Stimulated activated naive CD4-positive, alpha-beta T cell (primary cell): ENCODE measurements around the gene WDR47.
"Not testable (repeated sequence)": the region's sequence is repeated elsewhere in the genome, so short reads cannot be mapped to it uniquely, and the experiment has no call there.

Source experiments
- DNase-seq, 6 experiments: peaks; one replicate each; lab custom pipeline; 2025; lab: John Stamatoyannopoulos, UW

The WDR47 gene

DNA sequence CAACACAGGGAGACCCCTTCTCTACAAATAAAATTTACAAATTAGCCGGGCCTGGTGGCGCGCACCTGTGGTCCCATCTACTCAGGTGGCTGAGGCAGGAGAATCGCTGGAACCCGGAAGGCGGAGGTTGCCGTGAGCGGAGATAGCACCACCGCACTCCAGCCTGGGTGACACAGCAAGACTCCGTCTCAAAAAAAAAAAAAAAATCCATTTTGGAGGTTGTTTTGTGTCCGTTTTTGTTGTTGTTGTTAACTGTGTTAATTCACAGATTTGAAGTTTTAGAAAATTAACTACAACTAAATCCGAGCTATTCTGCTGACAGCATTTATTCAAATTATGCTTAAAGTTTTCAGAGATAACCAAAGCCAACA lies 79.2 kb downstream of the WDR47 start:
- peak in 4 of 6 experiments; percentile 4 to 54 (median 13) for DNase-seq

DNA sequence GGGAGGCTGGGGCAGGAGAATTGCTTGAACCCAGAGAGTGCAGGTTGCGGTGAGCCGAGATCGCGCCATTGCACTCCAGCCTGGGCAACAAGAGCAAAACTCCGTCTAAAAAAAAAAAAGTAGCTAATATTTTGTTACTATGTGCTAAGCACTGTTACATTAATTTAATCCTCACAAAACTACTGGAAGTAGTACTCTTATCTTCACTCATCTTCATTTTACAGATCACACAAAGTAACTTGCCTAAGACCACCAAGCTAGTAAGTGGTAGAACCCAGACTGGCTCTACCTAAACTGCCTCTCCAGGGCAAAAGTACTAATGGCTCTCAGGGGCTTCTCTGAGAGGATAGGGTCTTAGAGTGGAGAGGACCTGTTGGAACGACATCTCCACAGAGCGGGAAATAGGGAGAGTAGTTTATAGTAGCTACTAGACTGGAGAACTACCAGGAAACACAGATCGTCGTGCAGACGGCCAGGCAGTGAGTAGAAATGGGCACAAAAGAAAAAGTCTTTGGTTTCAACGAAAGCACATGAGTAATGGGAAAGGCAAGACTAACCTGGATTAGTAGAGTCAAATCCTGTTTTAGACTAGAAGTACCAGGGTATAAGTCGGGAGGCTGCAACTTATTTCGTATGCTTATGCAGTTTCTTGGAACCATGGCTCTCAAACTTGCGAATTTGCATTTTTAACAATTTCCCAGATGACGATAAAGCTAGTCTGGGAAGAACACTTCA lies 80.0 kb downstream of the WDR47 start:
- DNase-seq = no peak

DNA sequence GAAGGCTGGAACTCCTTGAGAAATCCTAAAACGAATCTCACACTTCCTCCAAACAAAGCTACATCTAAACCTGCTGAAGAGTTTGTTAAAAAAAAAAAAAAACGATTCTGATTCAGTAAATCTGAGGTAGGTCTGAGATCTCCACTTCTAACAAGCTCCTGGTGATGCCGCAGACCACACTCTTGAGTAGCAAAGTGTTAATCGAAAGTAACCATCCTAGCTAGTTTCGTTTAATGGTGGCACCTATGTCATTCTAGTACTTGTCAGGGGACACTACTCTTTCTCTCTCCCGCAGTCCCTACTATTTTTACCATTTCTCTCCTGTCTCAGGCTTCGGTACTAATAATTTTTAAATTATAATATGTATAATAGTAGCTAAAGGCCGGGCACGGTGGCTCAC lies 80.7 kb downstream of the WDR47 start:
- DNase-seq = no peak

DNA sequence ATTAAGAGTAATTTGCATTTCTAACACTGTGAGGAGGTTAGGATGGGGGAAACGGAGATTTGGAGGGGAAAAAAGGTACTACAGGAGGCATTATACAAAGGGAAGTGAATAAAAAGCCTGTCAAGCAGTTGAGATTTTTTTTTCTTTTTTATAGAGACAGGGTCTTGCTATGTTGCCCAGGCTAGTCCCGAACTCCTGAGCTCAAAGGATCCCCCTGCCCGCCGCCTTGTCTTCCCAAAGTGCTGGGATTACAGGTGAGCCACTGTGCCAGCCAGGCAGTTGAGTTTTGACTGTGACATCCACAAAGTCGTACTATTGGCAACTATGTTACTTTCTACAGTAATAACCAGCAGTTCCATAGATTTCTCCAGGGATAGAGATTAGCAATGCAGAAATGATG lies 81.2 kb downstream of the WDR47 start:
- no peak for DNase-seq

DNA sequence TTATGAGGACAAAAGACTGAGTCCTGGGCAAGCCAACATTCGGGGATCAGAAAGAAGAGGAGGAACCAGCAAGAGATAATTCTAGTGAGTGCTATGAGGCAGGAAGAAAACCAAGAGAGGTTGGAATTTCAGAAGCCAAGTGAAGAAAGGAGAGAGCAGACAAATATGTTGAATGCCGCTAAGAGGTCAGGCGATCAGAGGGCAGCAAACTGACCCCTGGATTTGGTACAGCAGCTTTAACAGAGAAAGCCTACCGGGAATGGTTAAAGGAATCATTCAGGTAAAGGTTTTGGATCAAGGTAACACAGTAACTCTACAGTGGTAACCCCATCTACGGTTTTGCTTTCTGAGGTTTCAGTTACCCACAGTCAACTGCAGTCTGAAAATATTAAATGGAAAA lies 84.0 kb downstream of the WDR47 start:
- no peak for DNase-seq

DNA sequence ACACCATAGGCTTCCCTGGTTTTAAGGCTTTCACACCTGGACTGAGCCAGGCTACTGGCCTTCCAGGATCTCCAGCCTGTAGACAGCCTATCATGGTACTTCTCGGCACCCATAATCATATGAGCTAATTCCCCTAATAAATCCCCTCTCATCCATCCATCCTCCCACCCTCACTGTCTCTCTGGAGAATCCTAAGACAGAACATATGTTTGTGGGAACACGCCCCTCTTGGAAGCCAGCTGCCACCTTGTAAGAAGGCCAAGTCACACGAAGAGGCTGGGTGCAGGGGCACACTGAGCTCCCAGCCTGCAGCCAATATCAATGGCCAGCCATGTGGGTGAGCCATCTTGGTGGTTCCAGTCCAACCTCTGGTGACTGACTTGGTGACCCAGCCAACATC lies 86.0 kb downstream of the WDR47 start:
- no peak for DNase-seq

DNA sequence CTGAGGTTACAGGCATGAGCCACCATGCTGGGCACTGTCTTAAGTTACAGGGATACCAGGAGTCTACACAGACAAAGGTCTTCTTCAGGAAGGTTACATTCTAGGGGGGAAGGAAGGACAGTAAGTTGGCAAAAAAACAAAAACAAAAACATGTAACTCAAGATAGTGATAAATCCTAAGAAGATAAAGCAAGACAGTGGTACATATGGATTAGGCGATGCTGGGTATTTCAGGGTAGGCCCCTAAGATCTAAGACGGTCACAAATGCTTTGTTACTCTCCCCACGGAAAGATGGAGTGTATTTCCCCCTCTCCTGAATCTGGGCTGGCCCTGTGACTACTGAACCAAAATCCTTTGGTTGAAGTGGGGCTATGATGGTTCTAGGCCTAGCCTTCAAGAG lies 86.8 kb downstream of the WDR47 start:
- DNase-seq = no peak

DNA sequence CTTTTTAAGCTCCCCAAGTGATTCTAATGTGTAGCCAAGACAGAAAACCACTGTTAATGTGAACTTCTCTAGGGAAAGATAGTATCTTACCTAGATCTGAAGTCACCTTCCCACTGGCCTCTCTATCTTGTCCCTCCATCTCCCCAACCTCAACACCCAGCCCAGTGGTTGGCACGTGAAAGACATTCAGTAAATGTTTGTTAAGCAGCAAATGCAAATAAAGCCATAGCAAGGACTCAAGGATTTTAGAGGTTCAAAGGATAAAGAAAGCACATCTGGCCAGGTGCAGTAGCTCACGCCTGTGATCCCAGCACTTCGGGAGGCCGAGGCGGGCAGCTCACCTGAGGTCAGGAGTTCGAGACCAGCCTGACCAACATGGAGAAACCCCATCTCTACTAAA lies 88.5 kb downstream of the WDR47 start:
- no peak for DNase-seq

DNA sequence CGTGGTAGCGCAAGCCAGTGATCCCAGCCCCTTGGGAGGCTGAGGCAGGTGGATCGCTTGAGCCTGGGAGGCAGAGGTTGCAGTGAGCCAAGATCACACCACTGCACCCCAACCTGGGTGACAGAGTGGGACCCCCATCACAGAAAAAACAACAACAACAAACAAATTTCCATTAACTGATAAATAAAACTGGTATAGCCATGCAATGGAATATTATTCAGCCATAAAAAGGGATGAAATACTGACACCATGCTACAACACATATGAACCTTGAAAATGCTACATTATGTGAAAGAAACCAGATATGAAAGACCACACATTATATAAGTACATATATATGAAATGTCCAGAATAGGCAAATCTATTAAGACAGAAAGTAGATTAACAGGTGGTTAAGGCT lies 90.7 kb downstream of the WDR47 start:
- DNase-seq = no peak

DNA sequence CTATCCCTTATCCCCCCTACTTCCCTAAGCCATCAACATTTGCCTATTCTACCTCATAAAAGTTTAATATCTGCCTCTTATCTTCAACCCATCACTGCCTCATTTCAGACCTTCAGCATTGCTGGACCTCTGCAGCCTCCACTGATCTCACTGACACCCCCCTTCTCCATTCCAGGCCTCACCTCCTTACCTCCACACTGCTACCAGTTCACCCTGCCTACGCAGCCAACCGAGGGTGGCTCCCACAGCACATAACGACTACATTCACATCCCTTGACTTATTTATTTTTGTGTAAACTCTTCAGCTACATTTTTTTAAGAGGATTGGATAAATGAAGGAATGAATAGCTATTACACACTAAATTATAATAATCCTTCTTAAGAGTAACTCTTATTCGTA lies 92.9 kb downstream of the WDR47 start:
- DNase-seq = no peak

DNA sequence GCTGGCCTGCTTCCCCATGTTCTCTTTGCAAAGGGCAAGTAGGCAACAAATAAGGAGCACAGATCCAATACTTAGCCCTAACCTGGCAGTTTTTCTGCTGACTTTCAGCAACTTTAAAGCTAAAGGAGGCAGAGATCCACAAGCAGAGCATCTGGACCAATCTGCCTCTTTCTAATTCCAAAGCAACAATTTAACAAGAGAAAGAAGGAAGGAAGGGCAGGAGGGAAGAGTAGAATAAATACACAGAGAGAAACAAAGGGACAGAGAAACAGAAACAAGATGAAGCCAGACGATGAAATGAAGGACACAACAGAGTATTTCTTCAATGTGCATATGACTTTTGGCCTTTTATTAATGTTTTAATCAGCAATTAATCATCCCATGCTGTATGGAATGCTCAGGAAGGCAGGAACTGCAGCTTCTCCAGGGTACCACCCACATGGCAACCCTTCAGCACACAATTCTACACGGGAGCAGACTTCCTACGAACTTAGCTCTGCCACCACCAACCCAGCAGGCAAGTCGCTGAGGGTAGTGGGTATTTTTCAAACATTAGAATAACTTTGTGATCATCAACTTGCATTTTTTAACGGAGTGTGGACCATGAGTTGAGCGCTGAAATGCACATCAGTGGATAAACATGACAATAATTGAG lies 93.9 kb downstream of the WDR47 start:
- DNase-seq = no peak

DNA sequence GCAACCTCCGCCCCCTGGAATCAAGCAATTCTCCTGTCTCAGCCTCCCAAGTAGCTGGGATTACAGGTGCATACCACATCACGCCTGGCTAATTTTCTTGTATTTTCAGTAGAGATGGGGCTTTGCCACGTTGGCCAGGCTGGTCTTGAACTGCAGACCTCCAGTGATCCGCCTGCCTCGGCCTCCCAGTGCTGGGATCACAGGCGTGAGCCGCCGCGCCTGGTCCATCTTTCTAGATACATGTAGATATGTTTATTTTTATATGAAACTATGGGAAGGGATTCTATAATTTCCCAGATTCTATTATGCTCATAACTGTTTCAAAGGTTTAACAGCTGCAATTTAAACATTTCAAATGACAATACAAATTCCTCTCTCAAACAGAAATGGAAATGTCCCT lies 105.7 kb downstream of the WDR47 start:
- no peak for DNase-seq

DNA sequence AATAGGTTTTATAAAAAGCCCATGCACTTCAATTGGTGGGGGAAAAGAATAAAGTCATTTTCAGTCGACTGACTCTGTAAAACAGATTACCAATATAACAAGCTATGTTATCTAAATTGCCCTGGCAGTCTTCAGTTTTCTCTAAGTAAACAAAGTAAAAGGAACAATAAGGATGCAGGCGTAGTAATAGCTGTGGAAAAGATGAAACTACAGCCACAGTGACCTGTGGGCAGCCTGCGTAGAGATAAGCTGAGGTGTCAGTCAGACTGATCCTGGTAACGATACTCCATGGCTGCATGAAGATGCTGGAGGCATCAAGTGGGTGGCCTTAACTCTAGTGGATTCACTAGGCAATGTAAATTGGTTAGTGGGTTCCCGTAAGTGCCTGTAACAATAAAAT lies 108.0 kb downstream of the WDR47 start:
- DNase-seq = no peak

DNA sequence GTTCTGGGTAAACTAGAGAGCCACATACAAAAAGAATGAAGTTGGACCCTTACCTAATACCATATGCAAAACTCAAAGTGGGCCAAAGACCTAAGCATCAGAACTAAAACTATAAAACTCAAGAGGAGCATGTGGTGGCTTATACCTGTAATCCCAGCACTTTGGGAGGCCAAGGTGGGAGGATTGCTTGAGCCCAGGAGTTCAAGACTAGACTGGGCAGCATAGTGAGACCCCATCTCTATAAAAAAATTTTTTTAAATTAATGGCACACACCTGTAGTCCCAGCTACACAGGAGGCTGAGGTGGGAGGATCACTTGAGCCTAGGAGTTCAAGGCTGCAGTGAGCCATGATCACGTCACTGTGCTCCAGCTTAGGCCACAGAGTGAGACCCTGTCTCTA lies 114.3 kb downstream of the WDR47 start:
- not testable (repeated sequence) for DNase-seq

DNA sequence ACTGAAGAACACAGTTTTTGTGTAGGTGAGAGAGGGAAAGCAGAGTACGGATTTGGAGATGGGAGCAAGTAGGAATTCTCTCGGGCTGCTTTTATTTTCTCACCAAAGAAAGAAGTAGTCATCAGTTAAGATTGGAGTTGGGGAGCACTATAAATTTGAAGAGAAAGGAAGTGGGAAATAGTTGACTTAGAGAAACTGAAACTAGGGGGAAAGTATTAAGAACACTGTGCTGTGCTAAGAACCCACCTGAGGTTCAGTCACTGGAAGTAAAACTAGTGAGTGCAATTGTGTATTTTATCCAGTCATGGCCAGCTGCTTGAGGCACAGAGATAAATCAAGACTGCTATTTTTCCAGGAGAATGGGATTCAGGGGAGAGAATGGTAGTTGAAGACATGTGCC lies 116.0 kb downstream of the WDR47 start:
- DNase-seq = no peak
